Measurements from ENCODE around the gene AGPAT4.

DNA sequence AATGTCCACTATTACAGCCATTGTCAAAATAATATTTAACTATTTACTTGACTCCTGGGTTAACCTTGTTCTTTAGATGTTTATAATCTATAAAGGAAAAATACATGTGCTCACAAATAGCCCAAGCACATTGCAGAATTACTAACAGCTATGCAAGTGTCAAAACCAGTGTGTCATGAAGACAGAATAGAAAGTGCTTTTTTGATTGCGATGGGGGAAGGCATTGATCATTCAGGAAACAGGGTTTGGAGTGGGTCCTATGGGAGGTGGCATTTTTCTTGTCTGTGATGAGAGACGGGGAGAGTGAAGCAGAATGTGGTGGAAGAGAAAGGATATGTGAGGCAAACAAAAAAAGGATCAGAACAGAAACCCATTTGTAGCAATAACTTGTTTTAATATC, 1.0 kb upstream of the AGPAT4 start:
- TF ChIP-seq POLR2A (IDR thresholded peaks at IDR 0.05) (no peak), CTCF (IDR thresholded peaks at IDR 0.05) (no peak), EP300 (IDR thresholded peaks at IDR 0.05) (no peak)
